GM21825 (cell line): ENCODE measurements around the gene MRPL40.

Source experiments
- ATAC-seq: cut with Tn5 transposase; IDR thresholded peaks from one replicate; pipeline ENCODE4 v1.9.1; 2021; ENCODE audit warnings: mild to moderate bottlenecking, moderate library complexity; ENCODE audit not compliant: unreplicated experiment

MRPL40 gene

DNA sequence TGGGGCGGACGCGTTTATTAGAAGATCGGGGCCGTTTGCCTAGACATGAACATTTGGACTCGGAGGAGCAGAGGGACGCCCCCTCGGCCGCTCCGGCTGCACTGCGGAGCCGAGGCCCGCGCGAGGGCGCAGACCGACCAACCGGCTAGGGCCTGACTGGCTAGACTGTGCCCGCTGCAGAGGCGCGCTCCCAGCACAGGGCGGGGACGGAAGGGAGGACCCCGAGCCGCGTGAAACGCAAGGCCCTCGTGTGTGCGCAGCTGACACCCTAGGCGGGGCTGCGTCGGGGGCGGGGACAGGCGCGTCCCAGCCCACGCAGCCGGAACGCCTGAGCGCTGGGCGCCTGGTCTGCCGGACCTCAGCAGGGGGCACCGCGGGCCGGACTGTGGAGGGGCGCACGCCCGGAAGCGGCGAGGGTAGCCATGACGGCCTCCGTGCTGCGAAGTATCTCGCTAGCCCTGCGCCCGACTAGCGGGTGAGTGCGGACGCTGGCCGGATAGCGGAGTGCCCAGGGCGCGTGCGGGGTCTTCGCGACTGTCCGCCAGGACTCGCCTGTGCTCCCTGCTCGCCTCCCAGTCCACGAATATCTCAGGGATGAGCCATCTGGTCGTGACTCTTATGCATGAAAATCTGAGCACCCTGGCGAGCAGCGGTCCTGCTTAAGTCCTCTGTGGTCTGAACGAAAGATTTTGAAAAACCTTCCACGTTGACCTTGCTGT is at the start of gene MRPL40:
TSS of gene MRPL40 (plus strand) at position 413 of the 719 bp plus-strand sequence. CDS start at position 423, 10 bp downstream.
- peak; percentile 67 for ATAC-seq

GRCh38 chr22:19383292-19383691 is 49.1 kb upstream of the MRPL40 start:
- ATAC-seq: no peak

- no peak for ATAC-seq
Observed at GRCh38 chr22:19385221-19385906, 47.0 kb upstream of the MRPL40 start.

GRCh38 chr22:19386248-19386647 is 46.1 kb upstream of the MRPL40 start:
- ATAC-seq: no peak

GRCh38 chr22:19387038-19387437 is 45.3 kb upstream of the MRPL40 start:
- no peak for ATAC-seq

DNA sequence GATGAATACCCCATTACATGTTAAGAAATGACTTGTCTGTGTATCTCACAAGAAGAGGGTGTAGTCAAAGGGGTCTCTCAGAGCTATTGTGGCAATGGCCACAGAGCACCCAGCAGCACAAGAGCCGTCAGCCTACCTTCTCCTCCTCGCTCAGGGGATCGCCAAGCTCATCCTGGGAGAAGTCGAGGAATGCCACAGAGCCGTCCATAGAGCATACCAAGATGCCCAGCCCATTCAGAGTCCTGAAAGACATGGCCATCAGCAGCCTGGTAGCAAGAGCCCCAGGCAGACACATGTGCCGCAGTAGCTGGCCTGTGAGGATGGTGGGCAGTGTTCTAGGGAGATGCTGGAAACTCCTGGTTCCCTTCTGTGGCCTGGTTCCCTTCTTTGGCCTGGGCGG is 44.8 kb upstream of the MRPL40 start:
- no peak for ATAC-seq

GRCh38 chr22:19393704-19394103 is 38.6 kb upstream of the MRPL40 start:
- no peak for ATAC-seq

- no peak for ATAC-seq
Observed at GRCh38 chr22:19394274-19395050, 37.9 kb upstream of the MRPL40 start.

GRCh38 chr22:19395276-19395675 is 37.1 kb upstream of the MRPL40 start:
- ATAC-seq: no peak

DNA sequence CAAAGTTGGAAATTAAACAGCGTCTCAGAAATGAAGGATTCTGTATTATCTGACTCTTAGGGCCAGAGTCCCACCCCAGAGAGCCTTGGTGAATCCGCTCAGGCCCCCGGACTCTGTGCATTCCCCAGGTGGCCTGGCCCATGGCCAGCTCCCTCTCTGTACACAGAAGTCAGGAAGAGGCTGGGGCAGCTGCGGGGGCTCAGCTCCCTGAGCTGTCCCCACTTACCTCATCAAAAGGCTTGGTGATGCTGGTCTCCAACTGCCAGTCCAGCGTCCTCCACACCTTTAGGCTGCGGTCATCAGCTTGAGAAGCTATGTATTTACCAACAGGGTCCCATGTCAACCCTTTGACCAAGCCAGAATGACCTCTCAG is 35.8 kb upstream of the MRPL40 start:
- no peak for ATAC-seq

GRCh38 chr22:19396934-19397733 is 35.2 kb upstream of the MRPL40 start:
- ATAC-seq: no peak

GRCh38 chr22:19397734-19398104 is 34.6 kb upstream of the MRPL40 start:
- no peak for ATAC-seq

- ATAC-seq: no peak
Observed at GRCh38 chr22:19398206-19398605, 34.1 kb upstream of the MRPL40 start.

- ATAC-seq: no peak
Observed at GRCh38 chr22:19398652-19399051, 33.7 kb upstream of the MRPL40 start.

DNA sequence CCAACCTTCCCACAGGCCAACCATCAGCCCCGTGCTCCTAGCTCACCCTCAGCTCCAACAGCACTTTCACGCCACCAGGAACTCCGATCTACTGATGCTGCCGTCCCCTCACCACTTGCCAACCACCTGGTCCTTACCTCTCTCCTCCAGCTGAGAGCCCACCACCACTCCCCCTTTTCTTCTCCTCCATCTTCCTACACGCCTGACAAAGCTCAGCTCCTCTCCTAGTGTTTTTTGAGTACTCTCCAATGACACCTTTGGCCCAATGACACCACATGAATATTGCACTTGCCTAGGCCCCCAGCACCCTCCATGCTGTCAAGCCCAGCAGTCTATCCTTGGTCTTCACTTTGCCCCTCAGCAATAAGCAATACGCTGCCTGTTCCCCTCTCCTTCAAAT is 31.5 kb upstream of the MRPL40 start:
- ATAC-seq: no peak

- no peak for ATAC-seq
Observed at GRCh38 chr22:19401483-19401882, 30.9 kb upstream of the MRPL40 start.

GRCh38 chr22:19402642-19403191 is 29.6 kb upstream of the MRPL40 start:
- no peak for ATAC-seq

DNA sequence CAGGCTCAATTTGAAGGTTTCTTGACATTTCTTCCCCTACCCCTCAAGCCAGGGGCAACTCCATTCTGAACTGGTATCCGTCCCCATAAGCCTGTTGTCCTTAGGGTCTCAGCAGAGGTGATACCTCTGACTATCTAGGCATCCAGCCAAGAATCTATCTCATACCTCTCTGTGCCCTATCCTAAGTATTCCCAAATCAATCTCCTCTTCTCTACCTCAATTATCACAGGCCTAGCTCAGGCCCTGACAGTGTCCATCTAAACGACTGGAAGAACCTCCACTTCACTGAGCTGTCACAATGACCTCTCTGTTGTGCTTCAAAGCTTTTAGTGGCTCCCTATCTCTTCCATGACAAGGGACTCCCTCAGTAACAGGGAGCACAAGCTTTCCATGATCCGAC is 27.7 kb upstream of the MRPL40 start:
- no peak for ATAC-seq

GRCh38 chr22:19405133-19405532 is 27.2 kb upstream of the MRPL40 start:
- no peak for ATAC-seq

GRCh38 chr22:19405652-19406051 is 26.7 kb upstream of the MRPL40 start:
- no peak for ATAC-seq
